ENCODE data around the gene RBM24. TPM values are rescaled to one million over a fixed set of nuclear protein-coding genes. Genes with fewer than 3 reads are reported as not detected.

RBM24 gene
- total RNA-seq, result 189 TPM
- long read RNA-seq, transcript RBM24-206 (3 exons, 1,413 nt), result minor isoform, 8 of 365 reads
- long read RNA-seq, transcript RBM24-202 (4 exons, 2,703 nt), result major isoform, 161 of 365 reads
- long read RNA-seq, transcript RBM24-208 (2 exons, 1,222 nt), result minor isoform, 25 of 365 reads
- long read RNA-seq, transcript RBM24-207 (5 exons, 1,544 nt), result minor isoform, 64 of 365 reads
- long read RNA-seq, partial matches to known transcripts, result 10 of 365 reads
- long read RNA-seq, other reads (novel, unspliced or antisense), result 92 of 365 reads

DNA sequence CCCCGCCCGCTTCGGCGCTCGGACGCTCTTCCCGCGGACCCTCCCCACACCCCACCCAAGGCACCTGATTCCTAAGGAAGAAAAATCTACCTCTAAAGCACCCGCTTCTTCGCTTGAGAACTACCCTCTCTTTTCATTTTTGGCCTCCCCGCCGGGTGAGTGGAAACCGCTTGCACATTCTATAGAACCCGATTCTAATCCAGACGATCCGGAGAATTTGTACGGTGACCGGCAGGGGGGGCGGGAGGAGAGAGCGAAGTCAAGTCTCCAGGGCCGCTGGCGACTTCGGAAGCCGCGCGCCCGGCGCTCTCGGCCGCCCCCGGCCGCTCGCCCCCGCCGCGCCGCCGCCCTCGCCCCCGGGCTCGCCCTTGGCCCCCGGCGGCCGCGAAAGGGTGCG lies at the start of gene RBM24:
TSS of gene RBM24 (plus strand) at position 262 of the 397 bp plus-strand sequence. CDS start 221 bp downstream, outside the sequence.
- peak within 1 kb of the TSS; percentile 86 for H3K4me3 ChIP-seq
- H3K27ac ChIP-seq (replicated peaks), result peak within 1 kb of the TSS; percentile 96
- peaks cover 12% of the 10 kb centered on the region for H3K36me3 ChIP-seq
- H3K27me3 ChIP-seq (ENCODE audit: low read depth), result peaks cover 28% of the 10 kb centered on the region
- no peaks in the 10 kb centered on the region for H3K9me3 ChIP-seq (replicated peaks)
- DNase-seq, result peak; percentile 44
- H3K4me1 ChIP-seq, result peaks cover 49% of the 10 kb centered on the region
- intact Hi-C loops (cut with micrococcal nuclease), result loop anchor here (10.0 kb wide), 1 partner anchor 304 kb away; no protein-coding TSS in a partner anchor
- peak; percentile 24 for TF ChIP-seq CTCF (IDR thresholded peaks at IDR 0.05; ENCODE audit: borderline replicate concordance)

DNA sequence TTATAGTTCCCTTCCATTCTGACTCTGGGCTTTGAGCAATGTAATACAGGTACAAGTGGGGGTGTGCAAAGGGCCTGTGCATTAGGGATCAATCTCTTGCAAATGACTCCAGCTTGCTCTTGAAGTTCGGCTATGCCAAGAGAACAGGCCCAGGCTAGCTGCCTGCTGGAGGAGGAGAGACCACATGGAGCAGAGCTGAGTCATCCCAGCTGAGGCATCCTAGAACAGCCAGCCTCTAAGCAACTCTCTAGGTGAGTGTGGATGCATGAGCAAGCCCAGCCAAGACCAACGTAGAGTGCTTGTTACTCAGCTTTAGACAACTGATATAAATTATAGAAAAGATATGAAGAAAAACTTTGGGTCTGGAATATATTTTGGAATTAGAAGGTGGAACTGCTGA lies 47.6 kb upstream of the RBM24 start:
- no peaks in the 10 kb centered on the region for H3K27me3 ChIP-seq (ENCODE audit: low read depth)
- no peak for DNase-seq
- H3K4me1 ChIP-seq, result peaks cover 6% of the 10 kb centered on the region
- H3K4me3 ChIP-seq, result no peak overlapping the region
- no peak for TF ChIP-seq CTCF (IDR thresholded peaks at IDR 0.05; ENCODE audit: borderline replicate concordance)
- intact Hi-C loops (cut with micrococcal nuclease), result no loop called here
- H3K36me3 ChIP-seq, result no peaks in the 10 kb centered on the region
- H3K27ac ChIP-seq (replicated peaks), result no peak overlapping the region
- H3K9me3 ChIP-seq (replicated peaks), result no peaks in the 10 kb centered on the region

GRCh38 chr6:17237246-17237645 lies 43.9 kb upstream of the RBM24 start:
- intact Hi-C loops (cut with micrococcal nuclease), result no loop called here
- peaks cover 9% of the 10 kb centered on the region for H3K9me3 ChIP-seq (replicated peaks)
- H3K27ac ChIP-seq (replicated peaks), result no peak overlapping the region
- H3K27me3 ChIP-seq (ENCODE audit: low read depth), result no peaks in the 10 kb centered on the region
- no peaks in the 10 kb centered on the region for H3K4me1 ChIP-seq
- no peak for TF ChIP-seq CTCF (IDR thresholded peaks at IDR 0.05; ENCODE audit: borderline replicate concordance)
- no peaks in the 10 kb centered on the region for H3K36me3 ChIP-seq
- no peak for DNase-seq
- H3K4me3 ChIP-seq, result no peak overlapping the region

- H3K4me1 ChIP-seq, result no peaks in the 10 kb centered on the region
Measured at GRCh38 chr6:17239260-17239659, 41.9 kb upstream of the RBM24 start.

GRCh38 chr6:17240803-17241500 lies 40.2 kb upstream of the RBM24 start:
- Histone ChIP-seq H3K27ac (replicated peaks) (no peak overlapping the region), H3K9me3 (replicated peaks) (peaks cover 9% of the 10 kb centered on the region), H3K36me3 (no peaks in the 10 kb centered on the region), H3K27me3 (ENCODE audit: low read depth) (no peaks in the 10 kb centered on the region), H3K4me3 (no peak overlapping the region), H3K4me1 (no peaks in the 10 kb centered on the region)
- no peak for TF ChIP-seq CTCF (IDR thresholded peaks at IDR 0.05; ENCODE audit: borderline replicate concordance)
- no peak for DNase-seq
- intact Hi-C loops (cut with micrococcal nuclease), result no loop called here

More at GRCh38 chr6:17239260-17239659, 41.9 kb upstream of the RBM24 start:
- H3K27me3 ChIP-seq (ENCODE audit: low read depth), result no peaks in the 10 kb centered on the region
- H3K4me3 ChIP-seq, result no peak overlapping the region
- no peaks in the 10 kb centered on the region for H3K36me3 ChIP-seq
- intact Hi-C loops (cut with micrococcal nuclease), result no loop called here
- no peak overlapping the region for H3K27ac ChIP-seq (replicated peaks)
- TF ChIP-seq CTCF (IDR thresholded peaks at IDR 0.05; ENCODE audit: borderline replicate concordance), result no peak
- DNase-seq, result no peak
- H3K9me3 ChIP-seq (replicated peaks), result peaks cover 9% of the 10 kb centered on the region

Measured in left ventricle myocardium inferior (tissue), 1 donor.